Activated CD8-positive, alpha-beta memory T cell treated with anti-CD3 and anti-CD28 coated beads, Interleukin-2, amount 50 U/mL, for 1 hour (primary cell): ENCODE data around the gene RIMS4.

ENCODE experiments used
- DNase-seq: peaks from one replicate; pipeline ENCODE4 v3.0.0-alpha.2; 2020; ENCODE audit errors: extremely low read depth

RIMS4 gene

GRCh38 chr20:44742304-44743079, 67.9 kb downstream of the RIMS4 start:
- no peak for DNase-seq

- no peak for DNase-seq
Observed at GRCh38 chr20:44739942-44740341, 70.4 kb downstream of the RIMS4 start.

- DNase-seq: no peak
Observed at GRCh38 chr20:44738813-44739477, 71.4 kb downstream of the RIMS4 start.

- no peak for DNase-seq
Observed at GRCh38 chr20:44737116-44737515, 73.2 kb downstream of the RIMS4 start.

GRCh38 chr20:44736170-44737021, 74.0 kb downstream of the RIMS4 start:
- DNase-seq: no peak

- no peak for DNase-seq
Observed at GRCh38 chr20:44735816-44736169, 74.6 kb downstream of the RIMS4 start.

- DNase-seq: no peak
Observed at GRCh38 chr20:44734938-44735337, 75.4 kb downstream of the RIMS4 start.

- DNase-seq: no peak
Observed at GRCh38 chr20:44733341-44734069, 76.8 kb downstream of the RIMS4 start.

- DNase-seq: no peak
Observed at GRCh38 chr20:44732327-44732726, 78.0 kb downstream of the RIMS4 start.

- no peak for DNase-seq
Observed at GRCh38 chr20:44731657-44732056, 78.7 kb downstream of the RIMS4 start.

- no peak for DNase-seq
Observed at GRCh38 chr20:44730441-44730840, 79.9 kb downstream of the RIMS4 start.

GRCh38 chr20:44728801-44729443, 81.4 kb downstream of the RIMS4 start:
- DNase-seq: no peak

GRCh38 chr20:44727651-44728050, 82.7 kb downstream of the RIMS4 start:
- DNase-seq: no peak

GRCh38 chr20:44727039-44727438, 83.3 kb downstream of the RIMS4 start:
- no peak for DNase-seq

- DNase-seq: no peak
Observed at GRCh38 chr20:44725837-44726236, 84.5 kb downstream of the RIMS4 start.

GRCh38 chr20:44724423-44725091, 85.8 kb downstream of the RIMS4 start:
- DNase-seq: no peak

GRCh38 chr20:44723798-44724362, 86.5 kb downstream of the RIMS4 start:
- DNase-seq: no peak

- no peak for DNase-seq
Observed at GRCh38 chr20:44723391-44723790, 87.0 kb downstream of the RIMS4 start.

GRCh38 chr20:44722990-44723389, 87.4 kb downstream of the RIMS4 start:
- DNase-seq: no peak

- no peak for DNase-seq
Observed at GRCh38 chr20:44721785-44722054, 88.6 kb downstream of the RIMS4 start.
